Suprapubic skin (tissue), 4 donors: ENCODE results near the gene IL1RAP.

ENCODE experiments used
- EP300 ChIP-seq: sonication (generic); formaldehyde crosslinking; IDR thresholded peaks from one replicate; pipeline ENCODE4 v1.6.1; 2017; ENCODE audit warnings: antibody characterized with exemption
- POLR2A ChIP-seq, 2 donors: fragments of 450-650 bp; IDR thresholded peaks; one replicate each; pipeline ENCODE4 v1.6.1; 2017; ENCODE audit warnings: antibody characterized with exemption in 2 of 2, mild to moderate bottlenecking in 2 of 2, moderate library complexity in 2 of 2
- POLR2AphosphoS5 ChIP-seq, 3 donors: sonication (generic); formaldehyde crosslinking; IDR thresholded peaks; one replicate each; pipeline ENCODE4 v1.6.1; 2017; ENCODE audit warnings: antibody characterized with exemption in 3 of 3
- TF ChIP-seq, protein P1 (sequence below), 2 donors: fragments of 200-600 bp in 1 of 2; fragments of 450-650 bp in 1 of 2; sonication (generic) in 1 of 2; IDR thresholded peaks; one replicate each; pipeline ENCODE4 v1.5.1; 2016 to 2019; ENCODE audit warnings: antibody characterized with exemption in 2 of 2, mild to moderate bottlenecking in 1 of 2, moderate library complexity in 1 of 2

DNA sequence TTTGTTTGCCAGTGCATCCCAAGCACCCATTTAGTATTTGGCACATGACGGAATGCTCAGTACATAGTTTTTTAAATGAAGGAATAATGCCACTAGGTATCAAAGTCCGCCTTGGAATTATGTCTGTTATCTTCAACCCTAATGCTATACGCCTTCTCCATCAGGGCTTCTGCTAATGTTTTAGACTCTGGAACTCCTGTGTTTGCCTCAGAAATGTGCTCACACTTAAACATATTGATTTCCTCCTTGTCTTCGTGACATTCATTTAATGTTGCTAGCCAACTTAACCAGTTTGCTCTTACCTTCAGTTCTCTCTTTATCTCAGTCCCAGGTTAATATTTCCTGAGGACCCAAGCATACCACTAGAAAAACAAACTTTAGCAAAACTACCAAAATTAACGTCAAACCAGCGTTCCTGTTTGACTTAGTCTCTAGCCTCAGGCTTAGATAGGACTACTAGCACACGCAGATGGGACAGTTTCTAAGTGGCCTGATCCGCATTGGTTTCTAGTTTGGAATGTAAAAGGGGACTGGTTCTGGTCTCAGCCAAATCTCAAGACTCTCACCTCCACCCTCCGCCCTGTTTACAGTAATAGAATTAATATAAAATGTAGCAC is 81.4 kb downstream of the IL1RAP start:
- TF ChIP-seq EP300 (no peak), POLR2AphosphoS5 (IDR thresholded peaks at IDR 0.05) (no peak), POLR2A (IDR thresholded peaks at IDR 0.05) (no peak)
- TF ChIP-seq, protein P1, sequence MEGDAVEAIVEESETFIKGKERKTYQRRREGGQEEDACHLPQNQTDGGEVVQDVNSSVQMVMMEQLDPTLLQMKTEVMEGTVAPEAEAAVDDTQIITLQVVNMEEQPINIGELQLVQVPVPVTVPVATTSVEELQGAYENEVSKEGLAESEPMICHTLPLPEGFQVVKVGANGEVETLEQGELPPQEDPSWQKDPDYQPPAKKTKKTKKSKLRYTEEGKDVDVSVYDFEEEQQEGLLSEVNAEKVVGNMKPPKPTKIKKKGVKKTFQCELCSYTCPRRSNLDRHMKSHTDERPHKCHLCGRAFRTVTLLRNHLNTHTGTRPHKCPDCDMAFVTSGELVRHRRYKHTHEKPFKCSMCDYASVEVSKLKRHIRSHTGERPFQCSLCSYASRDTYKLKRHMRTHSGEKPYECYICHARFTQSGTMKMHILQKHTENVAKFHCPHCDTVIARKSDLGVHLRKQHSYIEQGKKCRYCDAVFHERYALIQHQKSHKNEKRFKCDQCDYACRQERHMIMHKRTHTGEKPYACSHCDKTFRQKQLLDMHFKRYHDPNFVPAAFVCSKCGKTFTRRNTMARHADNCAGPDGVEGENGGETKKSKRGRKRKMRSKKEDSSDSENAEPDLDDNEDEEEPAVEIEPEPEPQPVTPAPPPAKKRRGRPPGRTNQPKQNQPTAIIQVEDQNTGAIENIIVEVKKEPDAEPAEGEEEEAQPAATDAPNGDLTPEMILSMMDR (IDR thresholded peaks at IDR 0.05) = no peak
